ENCODE measurements around the gene BEAN1. TPM values are rescaled to one million over a fixed set of nuclear protein-coding genes. Genes with fewer than 3 reads are reported as not detected.

The BEAN1 gene
- polyA plus RNA-seq, 3 donors = 0.12 to 0.81 TPM; not detected in 1

GRCh38 chr16:66473051-66473571 lies 46.0 kb downstream of the BEAN1 start:
- Histone ChIP-seq H3K9ac (ENCODE audit: insufficient read depth, low read length, poor library complexity, severe bottlenecking) (no peak overlapping the region), H3K27me3 (ENCODE audit: control insufficient read depth in 2 of 2, insufficient read depth in 2 of 2, low read length in 2 of 2) (no peaks in the 10 kb centered on the region), H3K79me2 (ENCODE audit: insufficient read depth, low read length) (no peaks in the 10 kb centered on the region), H3K4me3 (replicated peaks in 1 of 3; ENCODE audit: low read depth in 2 of 3, low read length in 3 of 3) (no peak overlapping the region), H2AFZ (ENCODE audit: insufficient read depth, low read depth, low read length, poor library complexity, severe bottlenecking) (no peak overlapping the region), H3K36me3 (replicated peaks in 1 of 2; ENCODE audit: control insufficient read depth in 1 of 2, insufficient read depth in 2 of 2, low read length in 2 of 2) (no peaks in the 10 kb centered on the region), H3K4me2 (replicated peaks; ENCODE audit: extremely low read depth, low read length, poor library complexity, severe bottlenecking) (no peak overlapping the region), H3K9me3 (replicated peaks in 1 of 2; ENCODE audit: control insufficient read depth in 1 of 2, insufficient read depth in 1 of 2, low read length in 2 of 2) (no peaks in the 10 kb centered on the region), H3K4me1 (ENCODE audit: control insufficient read depth in 1 of 2, insufficient read depth in 2 of 2, low read length in 2 of 2) (no peaks in the 10 kb centered on the region), H3K27ac (ENCODE audit: low read depth in 1 of 2, low read length in 2 of 2) (no peak overlapping the region), H4K20me1 (ENCODE audit: insufficient read depth, low read length) (no peaks in the 10 kb centered on the region)
- Mint-ChIP-seq H3K4me1 (peaks cover 8% of the 10 kb centered on the region), H3K27me3 (ENCODE audit: low read depth in 3 of 3) (peaks cover 9 to 22% (median 13%) of the 10 kb centered on the region in 3 donors), H3K27ac (no peak overlapping the region), H3K9me3 (peaks cover 0 to 2% (median 0%) of the 10 kb centered on the region in 7 donors), H3K4me3 (no peak overlapping the region), H3K36me3 (no peaks in the 10 kb centered on the region)
- intact Hi-C loops (cut with micrococcal nuclease) = no loop called here
- TF ChIP-seq CTCF (IDR thresholded peaks at IDR 0.05) = no peak
- DNase-seq = no peak
- 95% methylated on average over 8 of the region's 15 CpGs for WGBS (ENCODE audit: insufficient coverage)

GRCh38 chr16:66473654-66474519 lies 46.8 kb downstream of the BEAN1 start:
- Histone ChIP-seq H3K9ac (ENCODE audit: insufficient read depth, low read length, poor library complexity, severe bottlenecking) (no peak overlapping the region), H3K79me2 (ENCODE audit: insufficient read depth, low read length) (no peaks in the 10 kb centered on the region), H4K20me1 (ENCODE audit: insufficient read depth, low read length) (no peaks in the 10 kb centered on the region), H3K36me3 (replicated peaks in 1 of 2; ENCODE audit: control insufficient read depth in 1 of 2, insufficient read depth in 2 of 2, low read length in 2 of 2) (no peaks in the 10 kb centered on the region), H3K27ac (ENCODE audit: low read depth in 1 of 2, low read length in 2 of 2) (no peak overlapping the region), H3K4me1 (ENCODE audit: control insufficient read depth in 1 of 2, insufficient read depth in 2 of 2, low read length in 2 of 2) (peaks cover 4 to 5% of the 10 kb centered on the region in 2 donors), H2AFZ (ENCODE audit: insufficient read depth, low read depth, low read length, poor library complexity, severe bottlenecking) (no peak overlapping the region), H3K4me3 (replicated peaks in 1 of 3; ENCODE audit: low read depth in 2 of 3, low read length in 3 of 3) (no peak overlapping the region), H3K9me3 (replicated peaks in 1 of 2; ENCODE audit: control insufficient read depth in 1 of 2, insufficient read depth in 1 of 2, low read length in 2 of 2) (no peaks in the 10 kb centered on the region), H3K27me3 (ENCODE audit: control insufficient read depth in 2 of 2, insufficient read depth in 2 of 2, low read length in 2 of 2) (no peaks in the 10 kb centered on the region), H3K4me2 (replicated peaks; ENCODE audit: extremely low read depth, low read length, poor library complexity, severe bottlenecking) (no peak overlapping the region)
- Mint-ChIP-seq H3K36me3 (no peaks in the 10 kb centered on the region), H3K9me3 (peaks cover 0 to 2% (median 0%) of the 10 kb centered on the region in 7 donors), H3K4me1 (peaks cover 12% of the 10 kb centered on the region), H3K27ac (peak overlapping the region in 1 of 7 donors; percentile 10), H3K27me3 (ENCODE audit: low read depth in 3 of 3) (peaks cover 7 to 22% (median 13%) of the 10 kb centered on the region in 3 donors), H3K4me3 (no peak overlapping the region)
- no peak for DNase-seq
- no peak for TF ChIP-seq CTCF (IDR thresholded peaks at IDR 0.05)
- intact Hi-C loops (cut with micrococcal nuclease) = no loop called here
- 85% methylated on average over 4 of the region's 4 CpGs for WGBS (ENCODE audit: insufficient coverage)
